SK-N-MC (cell line): Measurements from ENCODE around the gene SRPK3.

Source experiments
- EZH2 ChIP-seq: fragments of 200-600 bp; sonication (generic); IDR thresholded peaks from one replicate; pipeline ENCODE4 v1.6.1; 2017; ENCODE audit warnings: antibody characterized with exemption
- POLR2AphosphoS5 ChIP-seq: IDR thresholded peaks from 2 replicates; pipeline ENCODE4 v1.6.1; 2012; ENCODE audit warnings: mild to moderate bottlenecking, low read depth, low read length, borderline replicate concordance

DNA sequence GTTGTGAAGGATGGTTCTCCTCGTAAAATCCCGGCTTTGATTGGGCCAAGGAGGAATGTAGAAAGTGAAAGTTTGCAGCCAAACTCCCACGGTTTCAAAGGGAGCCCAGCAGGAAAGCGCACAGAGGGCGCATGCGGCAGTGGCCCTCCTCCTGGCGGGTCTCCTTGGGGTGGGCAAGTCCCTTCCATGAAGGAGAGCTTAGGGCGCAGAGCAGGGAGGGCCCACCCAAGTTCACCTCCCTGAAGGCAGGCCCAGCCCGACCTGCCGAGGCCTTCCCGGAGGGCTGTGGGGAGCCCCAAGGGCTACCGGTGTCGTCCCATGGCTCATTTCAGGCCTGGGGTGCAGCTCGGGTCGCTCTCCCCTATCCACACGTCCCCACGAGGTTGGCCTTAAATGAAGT is 47.5 kb downstream of the SRPK3 start:
- TF ChIP-seq POLR2AphosphoS5 (no peak), EZH2 (no peak)
